Adipocyte (in vitro differentiated cells): ENCODE measurements around the gene MACROD2.

Source experiments
- DNase-seq: peaks from one replicate; pipeline ENCODE4 v3.0.0-alpha.2; 2015; ENCODE audit warnings: low read depth
- H3K27me3 ChIP-seq: replicated peaks from 2 replicates; pipeline ENCODE4 v1.7.0; 2013; ENCODE audit warnings: mild to moderate bottlenecking, low read length, moderate library complexity; ENCODE audit not compliant: control insufficient read depth, insufficient read depth
- H3K36me3 ChIP-seq: 2 replicates; pipeline ENCODE4 v1.7.0; 2013; ENCODE audit warnings: low read length, mild to moderate bottlenecking, moderate library complexity; ENCODE audit not compliant: control insufficient read depth, insufficient read depth, severe bottlenecking
- H3K4me1 ChIP-seq: 2 replicates; pipeline ENCODE4 v1.7.0; 2013; ENCODE audit warnings: mild to moderate bottlenecking, low read length, moderate library complexity; ENCODE audit not compliant: control insufficient read depth, insufficient read depth
- H3K4me3 ChIP-seq: 2 replicates; pipeline ENCODE4 v1.7.0; 2013; ENCODE audit warnings: mild to moderate bottlenecking, low read length, moderate library complexity
- H3K9ac ChIP-seq: 2 replicates; pipeline ENCODE4 v1.7.0; 2013; ENCODE audit warnings: mild to moderate bottlenecking, low read length, moderate library complexity
- H3K9me3 ChIP-seq: 2 replicates; pipeline ENCODE4 v1.7.0; 2013; ENCODE audit warnings: mild to moderate bottlenecking, low read length, moderate library complexity; ENCODE audit not compliant: control insufficient read depth

Gene MACROD2

GRCh38 chr20:14882846-14883245, 887.5 kb downstream of the MACROD2 start:
- Histone ChIP-seq H3K9me3 (no peaks in the 10 kb centered on the region), H3K9ac (no peak overlapping the region), H3K4me3 (no peak overlapping the region), H3K27me3 (no peaks in the 10 kb centered on the region), H3K4me1 (no peaks in the 10 kb centered on the region), H3K36me3 (no peaks in the 10 kb centered on the region)
- no peak for DNase-seq

- H3K9me3 ChIP-seq, result no peaks in the 10 kb centered on the region
- DNase-seq, result no peak
- no peak overlapping the region for H3K9ac ChIP-seq
- no peaks in the 10 kb centered on the region for H3K27me3 ChIP-seq
- H3K4me1 ChIP-seq, result no peaks in the 10 kb centered on the region
- no peaks in the 10 kb centered on the region for H3K36me3 ChIP-seq
- no peak overlapping the region for H3K4me3 ChIP-seq
These were observed 888.0 kb downstream of the MACROD2 start for GRCh38 chr20:14883324-14883723.

GRCh38 chr20:14885661-14886060, 890.3 kb downstream of the MACROD2 start:
- H3K36me3 ChIP-seq, result no peaks in the 10 kb centered on the region
- H3K27me3 ChIP-seq, result no peaks in the 10 kb centered on the region
- H3K4me3 ChIP-seq, result no peak overlapping the region
- no peaks in the 10 kb centered on the region for H3K4me1 ChIP-seq
- DNase-seq, result no peak
- no peaks in the 10 kb centered on the region for H3K9me3 ChIP-seq
- no peak overlapping the region for H3K9ac ChIP-seq

DNA sequence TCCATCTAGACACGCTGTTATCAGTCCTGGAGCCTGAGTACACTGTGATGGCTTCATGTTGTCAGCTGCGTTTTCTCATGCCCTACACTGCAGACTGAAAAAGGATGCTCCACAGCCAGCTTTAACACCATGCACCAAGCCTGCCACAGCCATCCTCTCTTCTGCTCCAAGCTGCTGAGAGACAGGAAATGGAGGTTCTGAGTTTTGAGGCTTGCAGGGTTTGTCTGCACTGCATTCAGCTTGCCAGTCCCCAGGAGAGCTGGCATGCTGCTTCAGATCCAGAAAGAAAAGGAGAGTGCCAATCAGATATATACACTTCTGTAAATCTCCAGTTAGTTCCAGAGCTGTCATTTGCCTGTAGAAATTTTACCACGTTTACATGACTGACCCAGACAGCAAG, 892.8 kb downstream of the MACROD2 start:
- no peaks in the 10 kb centered on the region for H3K9me3 ChIP-seq
- H3K9ac ChIP-seq, result no peak overlapping the region
- H3K36me3 ChIP-seq, result no peaks in the 10 kb centered on the region
- no peak overlapping the region for H3K4me3 ChIP-seq
- peak; percentile 13 for DNase-seq
- no peaks in the 10 kb centered on the region for H3K4me1 ChIP-seq
- no peaks in the 10 kb centered on the region for H3K27me3 ChIP-seq

DNA sequence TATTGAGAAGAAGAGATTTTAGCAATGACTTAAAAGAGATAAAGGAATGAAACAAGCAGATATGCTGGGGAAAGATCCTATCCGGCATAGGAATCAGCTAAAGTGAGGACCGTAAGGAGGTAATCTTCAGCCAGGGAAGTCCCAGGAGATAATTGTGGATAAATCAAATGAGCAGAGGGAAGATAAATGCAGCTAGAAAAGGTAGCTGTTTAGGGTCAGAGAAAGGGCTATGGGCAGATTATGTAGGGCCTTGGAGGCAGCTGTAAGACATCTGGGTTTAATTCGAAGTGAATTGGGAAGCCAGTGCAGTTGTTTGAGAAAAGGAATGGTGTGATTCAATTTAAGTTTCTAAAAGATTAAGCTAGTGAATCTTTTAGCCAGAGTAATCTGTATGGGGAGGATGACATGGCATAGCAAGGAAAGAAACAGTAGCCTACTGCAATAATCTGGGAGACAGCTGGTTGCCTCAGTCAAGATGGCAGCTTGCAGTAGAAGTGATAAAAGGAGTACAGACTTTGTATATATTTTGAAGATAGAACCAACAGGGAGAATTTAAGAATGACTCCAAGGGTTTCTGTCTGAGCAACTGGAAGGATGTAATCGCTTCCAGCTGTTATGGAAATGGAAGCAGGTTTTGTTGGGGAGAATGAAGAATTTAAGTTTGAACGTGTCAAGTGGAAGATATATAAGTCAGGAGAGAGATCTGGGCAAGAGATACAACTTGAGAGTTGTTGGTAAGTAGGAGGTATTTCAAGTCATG, 894.4 kb downstream of the MACROD2 start:
- Histone ChIP-seq H3K4me3 (no peak overlapping the region), H3K36me3 (no peaks in the 10 kb centered on the region), H3K27me3 (no peaks in the 10 kb centered on the region), H3K9me3 (no peaks in the 10 kb centered on the region), H3K9ac (no peak overlapping the region), H3K4me1 (no peaks in the 10 kb centered on the region)
- peak; percentile 13 for DNase-seq

GRCh38 chr20:14890713-14891112, 895.4 kb downstream of the MACROD2 start:
- Histone ChIP-seq H3K9ac (no peak overlapping the region), H3K9me3 (no peaks in the 10 kb centered on the region)

GRCh38 chr20:14892782-14893181, 897.5 kb downstream of the MACROD2 start:
- no peaks in the 10 kb centered on the region for H3K36me3 ChIP-seq
- no peak overlapping the region for H3K4me3 ChIP-seq
- no peaks in the 10 kb centered on the region for H3K9me3 ChIP-seq
- H3K27me3 ChIP-seq, result no peaks in the 10 kb centered on the region
- DNase-seq, result no peak
- H3K9ac ChIP-seq, result no peak overlapping the region
- no peaks in the 10 kb centered on the region for H3K4me1 ChIP-seq

More at GRCh38 chr20:14890713-14891112, 895.4 kb downstream of the MACROD2 start:
- H3K4me3 ChIP-seq, result no peak overlapping the region
- H3K4me1 ChIP-seq, result no peaks in the 10 kb centered on the region
- H3K36me3 ChIP-seq, result no peaks in the 10 kb centered on the region
- no peak for DNase-seq
- no peaks in the 10 kb centered on the region for H3K27me3 ChIP-seq

DNA sequence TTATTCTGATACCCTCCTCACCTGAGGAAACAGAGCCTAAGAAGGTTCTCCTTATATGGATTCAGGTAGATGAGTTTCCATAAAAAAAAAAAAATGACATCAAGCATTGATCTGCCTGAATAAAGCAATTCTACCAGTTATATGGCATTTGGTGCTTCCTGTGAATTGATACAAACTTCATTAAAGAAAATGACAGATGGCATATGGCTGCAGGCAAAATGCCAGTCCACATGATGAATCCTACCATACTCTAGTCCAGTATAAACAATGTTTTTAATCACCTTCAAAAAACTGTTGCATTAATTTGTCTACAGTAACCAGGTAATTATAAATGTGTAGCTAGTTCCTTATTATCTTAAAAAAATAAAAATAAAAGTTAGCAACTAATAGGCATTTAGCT, 901.3 kb downstream of the MACROD2 start:
- Histone ChIP-seq H3K36me3 (no peaks in the 10 kb centered on the region), H3K4me1 (no peaks in the 10 kb centered on the region), H3K27me3 (no peaks in the 10 kb centered on the region), H3K9me3 (no peaks in the 10 kb centered on the region), H3K9ac (no peak overlapping the region), H3K4me3 (no peak overlapping the region)
- DNase-seq, result no peak

- DNase-seq, result no peak
- H3K9me3 ChIP-seq, result no peaks in the 10 kb centered on the region
- H3K4me1 ChIP-seq, result no peaks in the 10 kb centered on the region
- H3K9ac ChIP-seq, result no peak overlapping the region
- H3K4me3 ChIP-seq, result no peak overlapping the region
- no peaks in the 10 kb centered on the region for H3K27me3 ChIP-seq
- H3K36me3 ChIP-seq, result no peaks in the 10 kb centered on the region
These were observed 902.3 kb downstream of the MACROD2 start for GRCh38 chr20:14897608-14898007.

DNA sequence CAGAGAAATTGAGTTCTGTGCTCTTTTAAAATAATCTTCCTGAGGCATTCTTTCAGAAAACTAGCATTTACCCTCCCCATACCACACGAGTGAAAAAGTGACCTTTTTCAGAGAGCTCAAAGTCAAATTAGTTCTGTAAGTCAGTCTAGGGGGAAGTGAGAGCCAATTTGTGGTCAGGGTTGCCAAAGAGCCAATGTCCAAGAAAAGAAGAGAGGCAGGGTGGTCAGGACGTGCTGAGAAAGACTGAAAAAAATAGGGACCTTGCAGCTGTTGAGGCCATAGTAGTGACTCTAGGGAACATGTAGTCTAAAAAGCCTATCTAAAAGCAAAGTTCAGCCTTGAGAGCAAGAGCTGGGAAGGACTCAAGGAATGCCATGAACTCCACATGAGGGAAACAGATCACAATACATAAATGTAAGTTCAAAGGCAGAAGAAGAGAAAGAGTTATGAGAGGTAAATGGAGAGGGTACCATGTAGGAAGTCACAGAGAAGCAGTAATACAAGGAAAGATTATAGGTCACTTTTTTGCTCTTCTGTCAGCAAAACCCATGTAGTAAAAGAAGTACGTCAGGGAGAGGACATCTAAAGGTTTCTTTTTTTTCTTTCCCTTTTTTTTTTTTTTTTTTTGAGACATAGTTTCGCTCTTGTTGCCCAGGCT, 907.2 kb downstream of the MACROD2 start:
- Histone ChIP-seq H3K9ac (no peak overlapping the region), H3K27me3 (no peaks in the 10 kb centered on the region), H3K9me3 (no peaks in the 10 kb centered on the region), H3K36me3 (no peaks in the 10 kb centered on the region), H3K4me1 (no peaks in the 10 kb centered on the region), H3K4me3 (no peak overlapping the region)
- no peak for DNase-seq

- no peaks in the 10 kb centered on the region for H3K27me3 ChIP-seq
- no peaks in the 10 kb centered on the region for H3K4me1 ChIP-seq
- DNase-seq, result no peak
- no peaks in the 10 kb centered on the region for H3K36me3 ChIP-seq
- H3K4me3 ChIP-seq, result no peak overlapping the region
- H3K9ac ChIP-seq, result no peak overlapping the region
- no peaks in the 10 kb centered on the region for H3K9me3 ChIP-seq
These were observed 911.7 kb downstream of the MACROD2 start for GRCh38 chr20:14906908-14907434.
